Mesendoderm (in vitro differentiated cells): Measurements from ENCODE around the gene ABCD1.

Experiments
- DNase-seq: peaks from one replicate; pipeline ENCODE4 v3.0.0; 2013
- H2AK5ac ChIP-seq: 2 replicates; pipeline ENCODE4 v1.6.1; 2013; ENCODE audit warnings: low read length, inconsistent platforms
- H2BK120ac ChIP-seq: 2 replicates; pipeline ENCODE4 v1.6.1; 2013; ENCODE audit warnings: low read depth, mild to moderate bottlenecking, low read length, moderate library complexity, mixed read lengths
- H2BK15ac ChIP-seq: replicated peaks from 2 replicates; pipeline ENCODE4 v1.6.1; 2013; ENCODE audit warnings: low read depth, mild to moderate bottlenecking, moderate library complexity
- H2BK5ac ChIP-seq: 2 replicates; pipeline ENCODE4 v1.6.1; 2013; ENCODE audit warnings: low read length, inconsistent platforms
- H3K18ac ChIP-seq: 2 replicates; pipeline ENCODE4 v1.6.1; 2013; ENCODE audit warnings: mild to moderate bottlenecking, low read length, mixed read lengths
- H3K23ac ChIP-seq: one replicate; pipeline ENCODE4 v1.6.1; 2013; ENCODE audit warnings: low read length
- H3K27ac ChIP-seq: 2 replicates; pipeline ENCODE4 v1.5.1; 2013; ENCODE audit warnings: low read depth, mild to moderate bottlenecking, inconsistent platforms, low read length, moderate library complexity
- H3K27me3 ChIP-seq: 2 replicates; pipeline ENCODE4 v1.6.1; 2013; ENCODE audit warnings: low read length, control low read depth, mild to moderate bottlenecking, inconsistent platforms; ENCODE audit not compliant: insufficient read depth, poor library complexity
- H3K36me3 ChIP-seq: 2 replicates; pipeline ENCODE4 v1.6.1; 2013; ENCODE audit warnings: low read length, inconsistent platforms; ENCODE audit not compliant: control insufficient read depth, insufficient read depth
- H3K4ac ChIP-seq: one replicate; pipeline ENCODE4 v1.6.1; 2013; ENCODE audit warnings: low read depth, mild to moderate bottlenecking, low read length, moderate library complexity
- H3K4me1 ChIP-seq: 2 replicates; pipeline ENCODE4 v1.6.1; 2013; ENCODE audit warnings: low read depth, low read length, inconsistent platforms; ENCODE audit not compliant: control insufficient read depth
- H3K4me2 ChIP-seq: 2 replicates; pipeline ENCODE4 v1.6.1; 2013; ENCODE audit warnings: low read length
- H3K4me3 ChIP-seq: 2 replicates; pipeline ENCODE4 v1.5.1; 2013; ENCODE audit warnings: mild to moderate bottlenecking, low read length
- H3K56ac ChIP-seq: one replicate; pipeline ENCODE4 v1.6.1; 2013; ENCODE audit warnings: low read length
- H3K79me1 ChIP-seq: 2 replicates; pipeline ENCODE4 v1.6.1; 2013; ENCODE audit warnings: low read length, inconsistent platforms
- H3K79me2 ChIP-seq: 2 replicates; pipeline ENCODE4 v1.6.1; 2013; ENCODE audit warnings: mild to moderate bottlenecking, low read length; ENCODE audit not compliant: control insufficient read depth, insufficient read depth
- H3K9ac ChIP-seq: 2 replicates; pipeline ENCODE4 v1.6.1; 2013; ENCODE audit warnings: low read length, inconsistent platforms
- H4K5ac ChIP-seq: one replicate; pipeline ENCODE4 v1.6.1; 2013; ENCODE audit warnings: low read length
- H4K8ac ChIP-seq: one replicate; pipeline ENCODE4 v1.6.1; 2013; ENCODE audit warnings: low read depth, mild to moderate bottlenecking, control low read depth, low read length, moderate library complexity
- WGBS: extraction: QIAGEN DNeasy Blood & Tissue Kit; methylation state at CpG from one replicate; pipeline ENCODE4 v1.1.7; 2013; ENCODE audit warnings: low lambda C conversion rate, missing lambda C conversion rate; ENCODE audit not compliant: insufficient coverage; ENCODE audit errors: extremely low coverage; 5-methylcytosine and 5-hydroxymethylcytosine counted together

ABCD1 gene

GRCh38 chrX:153780678-153781427 lies 56.2 kb downstream of the ABCD1 start, which contains the start of gene SRPK3:
Gene SRPK3 (plus strand): TSS chrX:153781041. CDS start chrX:153781087, 46 bp downstream.
- no peaks in the 10 kb centered on the region for H3K27me3 ChIP-seq
- no peak within 1 kb of the TSS for H3K4me3 ChIP-seq
- no peak within 1 kb of the TSS for H3K9ac ChIP-seq
- no peaks in the 10 kb centered on the region for H3K79me1 ChIP-seq
- H2BK120ac ChIP-seq, result no peak within 1 kb of the TSS
- no peak within 1 kb of the TSS for H2BK5ac ChIP-seq
- no peaks in the 10 kb centered on the region for H3K79me2 ChIP-seq
- H3K4me1 ChIP-seq, result no peaks in the 10 kb centered on the region
- H3K27ac ChIP-seq, result no peak within 1 kb of the TSS
- no peak within 1 kb of the TSS for H2AK5ac ChIP-seq
- H4K5ac ChIP-seq, result no peak within 1 kb of the TSS
- no peak within 1 kb of the TSS for H3K4ac ChIP-seq
- H4K8ac ChIP-seq, result no peak within 1 kb of the TSS
- H3K56ac ChIP-seq, result no peak within 1 kb of the TSS
- DNase-seq, result no peak
- H3K23ac ChIP-seq, result no peak within 1 kb of the TSS
- no peaks in the 10 kb centered on the region for H3K36me3 ChIP-seq
- H3K18ac ChIP-seq, result no peak within 1 kb of the TSS
- no peak within 1 kb of the TSS for H2BK15ac ChIP-seq
- no peak within 1 kb of the TSS for H3K4me2 ChIP-seq
- WGBS, result no CpG with 5 or more reads among the region's 52 CpGs

DNA sequence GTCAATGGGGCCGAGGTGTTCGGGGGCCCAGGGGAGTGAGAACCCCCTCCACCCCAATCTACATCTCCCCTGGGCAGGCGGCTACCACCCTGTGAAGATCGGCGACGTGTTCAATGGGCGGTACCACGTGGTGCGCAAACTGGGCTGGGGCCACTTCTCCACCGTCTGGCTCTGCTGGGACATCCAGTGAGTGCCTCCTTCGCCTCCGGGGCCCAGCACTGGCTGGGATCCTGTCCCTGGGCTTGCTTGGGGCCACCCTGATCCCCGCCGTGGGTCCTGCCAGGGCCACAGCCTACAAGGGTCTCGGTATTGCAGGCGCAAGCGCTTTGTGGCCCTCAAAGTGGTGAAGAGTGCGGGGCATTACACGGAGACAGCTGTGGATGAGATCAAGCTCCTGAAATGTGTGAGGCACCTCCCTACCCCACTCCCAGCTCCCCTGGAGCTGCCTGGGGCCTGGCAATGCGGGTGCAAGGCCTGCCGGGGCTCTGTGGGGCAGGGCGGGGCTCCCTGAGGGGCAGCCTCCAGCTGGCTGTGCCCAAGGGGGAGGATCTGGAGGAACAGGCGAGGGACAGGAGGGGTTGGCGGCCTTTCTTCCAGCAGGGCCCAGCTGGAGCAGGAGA lies 56.9 kb downstream of the ABCD1 start:
- WGBS, result no CpG with 5 or more reads among the region's 24 CpGs
- H3K36me3 ChIP-seq, result no peaks in the 10 kb centered on the region

DNA sequence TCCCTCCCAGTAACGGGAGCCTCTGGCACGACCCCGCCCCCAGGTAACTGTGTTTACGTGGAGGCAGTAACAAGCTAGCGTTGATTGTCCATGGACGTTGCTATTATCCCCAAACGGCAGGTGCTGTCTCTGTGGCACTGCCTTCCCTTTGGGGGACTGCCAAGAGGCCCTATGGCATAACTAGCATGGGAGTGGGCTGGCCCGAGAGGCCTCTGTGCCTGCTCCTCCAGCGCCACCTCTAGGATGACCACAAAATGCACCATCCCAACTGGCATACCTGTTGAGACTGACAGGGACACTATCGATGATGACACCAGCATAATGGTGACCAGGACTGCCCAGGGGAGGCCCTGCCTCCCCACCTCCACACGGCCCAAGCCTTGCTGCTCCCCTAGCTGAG lies 57.7 kb downstream of the ABCD1 start:
- H3K56ac ChIP-seq, result no peak overlapping the region
- no peak overlapping the region for H4K8ac ChIP-seq
- H2AK5ac ChIP-seq, result no peak overlapping the region
- H3K79me2 ChIP-seq, result no peaks in the 10 kb centered on the region
- H2BK120ac ChIP-seq, result no peak overlapping the region
- peak; percentile 23 for DNase-seq
- no peak overlapping the region for H2BK5ac ChIP-seq
- no peaks in the 10 kb centered on the region for H3K27me3 ChIP-seq
- H4K5ac ChIP-seq, result no peak overlapping the region
- no peak overlapping the region for H3K4ac ChIP-seq
- no peak overlapping the region for H2BK15ac ChIP-seq
- no peak overlapping the region for H3K9ac ChIP-seq
- H3K4me3 ChIP-seq, result no peak overlapping the region
- WGBS, result no CpG with 5 or more reads among the region's 11 CpGs
- H3K36me3 ChIP-seq, result no peaks in the 10 kb centered on the region
- H3K23ac ChIP-seq, result no peak overlapping the region
- H3K27ac ChIP-seq, result no peak overlapping the region
- H3K79me1 ChIP-seq, result no peaks in the 10 kb centered on the region
- H3K18ac ChIP-seq, result no peak overlapping the region
- H3K4me2 ChIP-seq, result no peak overlapping the region
- H3K4me1 ChIP-seq, result no peaks in the 10 kb centered on the region

More for the DNA sequence above, 56.9 kb downstream of the ABCD1 start:
- Histone ChIP-seq H2AK5ac (no peak overlapping the region), H3K79me1 (no peaks in the 10 kb centered on the region), H3K4ac (no peak overlapping the region), H3K9ac (no peak overlapping the region), H2BK120ac (no peak overlapping the region), H4K5ac (no peak overlapping the region), H3K27me3 (no peaks in the 10 kb centered on the region), H3K4me3 (no peak overlapping the region), H3K4me1 (no peaks in the 10 kb centered on the region), H3K27ac (no peak overlapping the region), H3K23ac (no peak overlapping the region), H3K4me2 (no peak overlapping the region), H4K8ac (no peak overlapping the region), H3K79me2 (no peaks in the 10 kb centered on the region), H2BK5ac (no peak overlapping the region), H3K18ac (no peak overlapping the region), H3K56ac (no peak overlapping the region), H2BK15ac (no peak overlapping the region)
- no peak for DNase-seq

GRCh38 chrX:153782871-153783270 lies 58.2 kb downstream of the ABCD1 start:
- H4K8ac ChIP-seq, result no peak overlapping the region
- H2BK120ac ChIP-seq, result no peak overlapping the region
- no peaks in the 10 kb centered on the region for H3K27me3 ChIP-seq
- WGBS, result no CpG with 5 or more reads among the region's 14 CpGs
- H3K4me3 ChIP-seq, result no peak overlapping the region
- no peak overlapping the region for H2BK5ac ChIP-seq
- no peak overlapping the region for H3K9ac ChIP-seq
- H3K79me2 ChIP-seq, result no peaks in the 10 kb centered on the region
- no peak overlapping the region for H2BK15ac ChIP-seq
- H3K23ac ChIP-seq, result no peak overlapping the region
- no peak for DNase-seq
- no peak overlapping the region for H3K56ac ChIP-seq
- H3K4ac ChIP-seq, result no peak overlapping the region
- no peak overlapping the region for H3K18ac ChIP-seq
- no peak overlapping the region for H3K4me2 ChIP-seq
- H3K36me3 ChIP-seq, result no peaks in the 10 kb centered on the region
- no peaks in the 10 kb centered on the region for H3K79me1 ChIP-seq
- H3K4me1 ChIP-seq, result no peaks in the 10 kb centered on the region
- no peak overlapping the region for H2AK5ac ChIP-seq
- H4K5ac ChIP-seq, result no peak overlapping the region
- no peak overlapping the region for H3K27ac ChIP-seq

GRCh38 chrX:153783378-153784013 lies 58.8 kb downstream of the ABCD1 start:
- H3K23ac ChIP-seq, result no peak overlapping the region
- no peak overlapping the region for H2AK5ac ChIP-seq
- no peak for DNase-seq
- no peak overlapping the region for H3K4me2 ChIP-seq
- no peak overlapping the region for H2BK5ac ChIP-seq
- no peak overlapping the region for H3K56ac ChIP-seq
- no peak overlapping the region for H3K27ac ChIP-seq
- no CpG with 5 or more reads among the region's 24 CpGs for WGBS
- no peaks in the 10 kb centered on the region for H3K4me1 ChIP-seq
- no peak overlapping the region for H3K18ac ChIP-seq
- no peak overlapping the region for H4K5ac ChIP-seq
- H3K79me1 ChIP-seq, result no peaks in the 10 kb centered on the region
- no peak overlapping the region for H2BK15ac ChIP-seq
- H3K27me3 ChIP-seq, result no peaks in the 10 kb centered on the region
- no peaks in the 10 kb centered on the region for H3K79me2 ChIP-seq
- no peak overlapping the region for H3K4ac ChIP-seq
- no peak overlapping the region for H3K9ac ChIP-seq
- H4K8ac ChIP-seq, result no peak overlapping the region
- no peaks in the 10 kb centered on the region for H3K36me3 ChIP-seq
- no peak overlapping the region for H3K4me3 ChIP-seq
- no peak overlapping the region for H2BK120ac ChIP-seq
